Gastroesophageal sphincter (tissue), 4 donors: ENCODE measurements around the gene SNRNP40. TPM values are rescaled to one million over a fixed set of nuclear protein-coding genes. Genes with fewer than 3 reads are reported as not detected.

Experiments
- ATAC-seq: fragments of 150-250 bp; one replicate; pipeline ENCODE4 v1.9.1; 2016; ENCODE audit warnings: mild to moderate bottlenecking, moderate library complexity
- H3K27ac ChIP-seq, 4 donors: fragments of 200-600 bp; sonication (generic) in 3 of 4; 1 replicate in 3 of 4; 2 replicates in 1 of 4; pipeline ENCODE4 v1.5.1; 2016 to 2019
- H3K27me3 ChIP-seq: fragments of 200-600 bp; sonication (generic); one replicate; pipeline ENCODE4 v1.5.1; 2019
- H3K36me3 ChIP-seq, 2 donors: fragments of 200-600 bp; sonication (generic); one replicate each; pipeline ENCODE4 v1.5.1; 2019; ENCODE audit warnings: control low read depth in 1 of 2
- H3K4me1 ChIP-seq, 3 donors: fragments of 200-600 bp; sonication (generic); 1 replicate in 2 of 3; 2 replicates in 1 of 3; pipeline ENCODE4 v1.5.1; 2016 to 2019; ENCODE audit warnings: control low read depth in 2 of 3
- H3K4me3 ChIP-seq, 2 donors: fragments of 200-600 bp; sonication (generic); one replicate each; pipeline ENCODE4 v1.5.1; 2019; ENCODE audit warnings: mild to moderate bottlenecking in 1 of 2, moderate library complexity in 1 of 2
- H3K9me3 ChIP-seq, 3 donors: fragments of 200-600 bp; sonication (generic); one replicate each; pipeline ENCODE4 v1.5.1; 2017 to 2019; ENCODE audit warnings: control low read depth in 2 of 3
- CTCF ChIP-seq, 4 experiments: fragments of 200-600 bp in 2 of 4; fragments of 450-650 bp in 2 of 4; sonication (generic) in 1 of 4; IDR thresholded peaks; one replicate each; pipeline ENCODE4 v1.5.1; 2017 to 2019; ENCODE audit warnings: antibody characterized with exemption in 4 of 4, mild to moderate bottlenecking in 2 of 4, moderate library complexity in 2 of 4
- EP300 ChIP-seq: sonication (generic); formaldehyde crosslinking; IDR thresholded peaks from one replicate; pipeline ENCODE4 v1.6.1; 2017; ENCODE audit warnings: antibody characterized with exemption, mild to moderate bottlenecking
- POLR2A ChIP-seq, 2 donors: fragments of 450-650 bp; IDR thresholded peaks; one replicate each; pipeline ENCODE4 v1.6.1; 2017; ENCODE audit warnings: antibody characterized with exemption in 2 of 2, mild to moderate bottlenecking in 2 of 2, moderate library complexity in 1 of 2
- POLR2AphosphoS5 ChIP-seq: sonication (generic); formaldehyde crosslinking; IDR thresholded peaks from one replicate; pipeline ENCODE4 v1.6.1; 2017; ENCODE audit warnings: antibody characterized with exemption
- WGBS, 2 donors: methylation state at CpG; one replicate each; pipeline ENCODE4 v1.1.5; 2018; ENCODE audit warnings: low coverage in 1 of 2; 5-methylcytosine and 5-hydroxymethylcytosine counted together
- total RNA-seq, 4 donors: library from RNA; depleted of rRNA; stranded (reverse); fragments of >200 nt; gene quantifications; one replicate each; pipeline ENCODE4 v1.1.0, GENCODE V29; 2016

SNRNP40 gene
- total RNA-seq, 4 donors from 2014 or later: 32.5 to 47.5 (median 39.9) TPM

GRCh38 chr1:31318146-31318545 is 21.6 kb upstream of the SNRNP40 start:
- 75 to 78% methylated on average over 1 of the region's 1 CpG for WGBS, 2 donors
- peaks cover 0 to 89% of the 10 kb centered on the region in 2 donors for H3K36me3 ChIP-seq
- H3K4me1 ChIP-seq: no peaks in the 10 kb centered on the region
- H3K27ac ChIP-seq: no peak overlapping the region
- no peaks in the 10 kb centered on the region for H3K27me3 ChIP-seq
- ATAC-seq: no peak
- TF ChIP-seq POLR2AphosphoS5 (no peak), EP300 (no peak), CTCF (IDR thresholded peaks at IDR 0.05) (no peak), POLR2A (IDR thresholded peaks at IDR 0.05) (no peak)
- H3K9me3 ChIP-seq: no peaks in the 10 kb centered on the region
- H3K4me3 ChIP-seq: no peak overlapping the region

GRCh38 chr1:31315902-31316301 is 19.3 kb upstream of the SNRNP40 start:
- peaks cover 0 to 99% of the 10 kb centered on the region in 2 donors for H3K36me3 ChIP-seq
- no peak overlapping the region for H3K27ac ChIP-seq
- H3K4me1 ChIP-seq: no peaks in the 10 kb centered on the region
- TF ChIP-seq POLR2AphosphoS5 (no peak), CTCF (IDR thresholded peaks at IDR 0.05) (no peak), EP300 (no peak), POLR2A (IDR thresholded peaks at IDR 0.05) (no peak)
- no peak overlapping the region for H3K4me3 ChIP-seq
- H3K27me3 ChIP-seq: no peaks in the 10 kb centered on the region
- WGBS, 2 donors: 90 to 94% methylated on average over 3 of the region's 3 CpGs
- no peaks in the 10 kb centered on the region for H3K9me3 ChIP-seq
- ATAC-seq: no peak

DNA sequence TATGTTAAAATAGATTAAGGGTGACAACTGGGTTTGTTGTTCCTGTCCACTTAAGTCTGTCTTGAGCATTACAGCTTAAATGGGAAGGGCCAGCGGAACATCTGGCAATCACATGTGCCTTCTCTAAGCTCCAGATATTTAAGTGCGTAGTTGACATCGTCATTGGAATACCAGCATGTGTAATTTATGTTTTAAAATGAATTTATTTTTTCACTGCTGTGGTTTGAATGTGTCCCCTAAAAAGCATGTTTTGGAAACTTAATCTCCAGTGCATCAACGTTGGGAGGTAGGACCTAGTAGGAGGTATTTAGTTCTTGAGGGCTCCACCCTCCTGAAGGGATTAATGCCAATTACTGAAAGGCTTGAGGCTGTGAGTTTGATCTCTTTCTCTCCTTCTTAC is 13.6 kb upstream of the SNRNP40 start:
- no peak for ATAC-seq
- no peaks in the 10 kb centered on the region for H3K27me3 ChIP-seq

DNA sequence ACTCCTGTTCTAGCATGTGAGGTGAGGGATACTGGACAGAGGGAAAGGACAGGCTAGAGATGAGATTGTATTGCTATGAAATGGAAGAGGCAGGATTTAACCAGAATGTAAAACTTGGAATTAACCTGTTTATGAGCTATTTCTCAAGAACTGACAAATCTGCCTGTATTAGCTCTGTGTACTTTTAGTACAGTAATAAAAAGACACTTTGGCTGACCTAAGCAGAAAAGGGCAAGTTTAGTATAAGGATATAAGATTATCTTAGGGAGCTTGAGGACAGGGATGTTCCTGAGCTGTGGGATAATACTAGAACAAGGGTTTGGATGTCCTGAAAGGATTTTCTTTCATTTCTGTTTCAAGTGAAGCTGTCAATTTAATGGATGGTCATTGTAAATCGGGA is 11.4 kb upstream of the SNRNP40 start:
- peaks cover 0 to 9% (median 0%) of the 10 kb centered on the region in 3 donors for H3K4me1 ChIP-seq
- no peak for ATAC-seq
- no peaks in the 10 kb centered on the region for H3K27me3 ChIP-seq
- no peak for TF ChIP-seq CTCF (IDR thresholded peaks at IDR 0.05)
- TF ChIP-seq POLR2AphosphoS5: no peak
- TF ChIP-seq EP300: no peak
- no peak for TF ChIP-seq POLR2A (IDR thresholded peaks at IDR 0.05)
- no peaks in the 10 kb centered on the region for H3K9me3 ChIP-seq
- no peak overlapping the region for H3K27ac ChIP-seq
- 14 to 33% methylated on average over 1 of the region's 1 CpG for WGBS, 2 donors
- no peak overlapping the region for H3K4me3 ChIP-seq
- peaks cover 0 to 40% of the 10 kb centered on the region in 2 donors for H3K36me3 ChIP-seq

More for the DNA sequence above, 13.6 kb upstream of the SNRNP40 start:
- Histone ChIP-seq H3K27ac (no peak overlapping the region), H3K9me3 (no peaks in the 10 kb centered on the region), H3K4me3 (no peak overlapping the region), H3K4me1 (peaks cover 0 to 9% (median 0%) of the 10 kb centered on the region in 3 donors), H3K36me3 (peaks cover 0 to 54% of the 10 kb centered on the region in 2 donors)
- TF ChIP-seq EP300 (no peak), POLR2A (IDR thresholded peaks at IDR 0.05) (no peak), POLR2AphosphoS5 (no peak), CTCF (IDR thresholded peaks at IDR 0.05) (no peak)
- 81 to 93% methylated on average over 4 of the region's 4 CpGs for WGBS, 2 donors

GRCh38 chr1:31306278-31306677 is 9.7 kb upstream of the SNRNP40 start:
- Histone ChIP-seq H3K4me3 (no peak overlapping the region), H3K4me1 (peaks cover 0 to 9% (median 0%) of the 10 kb centered on the region in 3 donors), H3K9me3 (no peaks in the 10 kb centered on the region), H3K36me3 (peaks cover 0 to 22% of the 10 kb centered on the region in 2 donors), H3K27ac (no peak overlapping the region), H3K27me3 (no peaks in the 10 kb centered on the region)
- 33 to 57% methylated on average over 3 of the region's 3 CpGs for WGBS, 2 donors
- no peak for ATAC-seq
- no peak for TF ChIP-seq CTCF (IDR thresholded peaks at IDR 0.05)
- no peak for TF ChIP-seq EP300
- peak; percentile 31 for TF ChIP-seq POLR2AphosphoS5
- no peak for TF ChIP-seq POLR2A (IDR thresholded peaks at IDR 0.05)
